ACC112 (cell line): Measurements from ENCODE around the gene CIB2.
"Not testable (repeated sequence)": the region's sequence is repeated elsewhere in the genome, so short reads cannot be mapped to it uniquely, and the experiment has no call there.

ENCODE experiments used
- H2AFZ ChIP-seq: fragments of 200-600 bp; sonication (generic); one replicate; pipeline ENCODE4 v1.6.0; 2017; ENCODE audit warnings: antibody characterized with exemption, low read length; ENCODE audit not compliant: unreplicated experiment
- H3K27ac ChIP-seq: fragments of 200-600 bp; sonication (generic); 2 replicates; pipeline ENCODE4 v1.5.1; 2014; ENCODE audit warnings: low read depth, mild to moderate bottlenecking, antibody characterized with exemption, low read length, moderate library complexity
- H3K27me3 ChIP-seq: fragments of 200-600 bp; sonication (generic); 2 replicates; pipeline ENCODE4 v1.6.1; 2014; ENCODE audit warnings: mild to moderate bottlenecking, antibody characterized with exemption, low read length, moderate library complexity, mixed read lengths; ENCODE audit not compliant: insufficient read depth
- H3K36me3 ChIP-seq: fragments of 200-600 bp; sonication (generic); 2 replicates; pipeline ENCODE4 v1.6.1; 2016; ENCODE audit warnings: mild to moderate bottlenecking, antibody characterized with exemption, low read length, moderate library complexity, mixed read lengths; ENCODE audit not compliant: insufficient read depth
- H3K4me1 ChIP-seq: fragments of 200-600 bp; sonication (generic); one replicate; pipeline ENCODE4 v1.6.1; 2016; ENCODE audit warnings: low read length, mixed read lengths; ENCODE audit not compliant: insufficient read depth, unreplicated experiment, control insufficient read depth
- H3K4me3 ChIP-seq: fragments of 200-600 bp; sonication (generic); 2 replicates; pipeline ENCODE4 v1.5.1; 2014; ENCODE audit warnings: mild to moderate bottlenecking, low read depth, low read length
- H3K79me2 ChIP-seq: fragments of 200-600 bp; sonication (generic); one replicate; pipeline ENCODE4 v1.6.0; 2016; ENCODE audit warnings: low read length; ENCODE audit not compliant: control insufficient read depth, unreplicated experiment, insufficient read depth

CIB2 gene

DNA sequence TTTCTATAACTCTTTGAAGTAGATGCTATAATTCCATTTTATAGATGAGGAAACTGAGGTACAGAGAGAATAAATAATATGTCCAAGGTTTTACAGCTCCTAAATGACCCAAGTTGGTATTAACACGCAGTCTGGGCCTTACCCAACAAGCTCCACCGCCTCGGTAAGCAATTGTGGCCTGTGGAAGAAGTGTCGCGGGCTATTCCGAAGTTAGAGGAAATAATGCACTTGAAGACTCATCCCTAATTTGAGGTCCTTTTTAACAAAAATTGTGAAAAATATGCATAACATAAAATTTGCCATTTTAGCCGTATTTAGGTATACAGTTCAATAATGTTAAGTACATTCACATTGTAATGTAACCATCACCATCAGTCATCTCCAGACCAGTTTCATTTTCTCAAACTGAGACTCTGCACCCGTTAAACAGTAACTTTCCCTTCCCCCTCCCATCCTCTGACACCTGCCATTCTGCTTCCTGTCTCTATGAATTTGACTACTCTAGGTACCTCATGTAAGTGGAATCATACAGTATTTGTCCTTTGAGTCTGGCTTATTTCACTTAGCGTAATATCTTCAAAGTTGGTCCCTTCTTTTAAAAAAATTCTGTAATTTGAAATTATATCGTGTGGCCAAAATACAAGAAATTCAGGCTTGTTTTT is 36.1 kb upstream of the CIB2 start:
- Histone ChIP-seq H3K79me2 (no peaks in the 10 kb centered on the region), H3K36me3 (peaks cover 15% of the 10 kb centered on the region), H3K27me3 (no peaks in the 10 kb centered on the region), H3K4me1 (no peaks in the 10 kb centered on the region), H2AFZ (no peak overlapping the region), H3K27ac (no peak overlapping the region), H3K4me3 (no peak overlapping the region)

DNA sequence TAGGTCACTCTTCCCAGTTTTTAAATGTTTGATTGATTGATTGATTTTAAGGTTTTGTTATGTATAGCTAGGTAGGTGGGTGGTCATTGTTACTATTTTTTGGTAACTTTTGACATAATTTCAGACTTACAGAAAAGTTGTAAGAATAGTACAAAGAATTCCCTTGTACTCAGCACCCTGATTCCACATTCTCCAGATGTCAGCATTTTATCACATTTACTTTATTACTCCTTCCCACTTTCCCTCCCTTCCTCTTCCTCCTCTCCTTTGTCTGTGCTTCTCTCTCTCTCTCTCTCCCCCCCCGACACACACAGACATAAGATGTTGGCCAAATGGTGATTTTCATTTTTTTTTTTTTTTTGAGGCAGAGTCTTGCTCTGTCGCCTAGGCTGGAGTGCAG is 32.8 kb upstream of the CIB2 start:
- no peak overlapping the region for H3K4me3 ChIP-seq
- H2AFZ ChIP-seq = no peak overlapping the region
- peaks cover 3% of the 10 kb centered on the region for H3K36me3 ChIP-seq
- no peaks in the 10 kb centered on the region for H3K27me3 ChIP-seq
- no peak overlapping the region for H3K27ac ChIP-seq
- no peaks in the 10 kb centered on the region for H3K79me2 ChIP-seq
- no peaks in the 10 kb centered on the region for H3K4me1 ChIP-seq

DNA sequence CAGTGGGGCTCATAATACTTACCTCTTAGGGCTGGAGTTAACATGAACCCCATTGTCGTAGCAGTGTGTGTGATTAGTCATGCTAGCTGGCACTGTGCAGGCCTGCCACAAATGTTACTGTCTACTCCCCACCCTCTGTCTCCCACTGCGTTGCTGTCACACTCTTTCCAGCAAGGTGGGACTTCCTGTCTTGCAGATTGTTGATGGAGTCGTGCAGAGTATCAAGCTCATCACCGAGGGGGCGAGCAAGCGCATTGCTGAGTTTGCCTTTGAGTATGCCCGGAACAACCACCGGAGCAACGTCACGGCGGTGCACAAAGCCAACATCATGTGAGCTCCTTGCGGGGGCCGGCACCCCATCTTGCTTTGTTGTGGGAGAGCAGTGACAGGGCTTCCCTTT is 30.8 kb upstream of the CIB2 start:
- H3K27ac ChIP-seq = no peak overlapping the region
- no peaks in the 10 kb centered on the region for H3K27me3 ChIP-seq
- peaks cover 5% of the 10 kb centered on the region for H3K4me1 ChIP-seq
- H2AFZ ChIP-seq = no peak overlapping the region
- H3K4me3 ChIP-seq = no peak overlapping the region
- H3K36me3 ChIP-seq = peaks cover 3% of the 10 kb centered on the region
- no peaks in the 10 kb centered on the region for H3K79me2 ChIP-seq

DNA sequence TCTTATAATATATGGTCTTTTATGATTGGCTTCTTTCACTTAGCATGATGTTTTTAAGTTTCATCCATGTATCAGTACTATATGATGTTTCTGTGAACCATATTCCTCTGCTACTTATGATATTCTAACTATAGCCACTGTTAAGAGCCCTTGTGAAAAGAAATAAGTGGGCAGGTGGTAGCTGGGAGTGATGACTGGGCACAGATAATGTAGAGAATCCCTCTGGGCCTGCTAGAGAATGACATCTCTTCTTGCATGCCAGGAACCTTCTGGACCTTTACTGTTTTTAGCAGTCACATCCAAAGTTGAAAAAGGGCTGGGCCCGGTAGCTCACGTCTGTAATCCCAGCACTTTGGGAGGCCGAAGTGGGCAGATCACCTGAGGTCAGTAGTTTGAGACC is 28.1 kb upstream of the CIB2 start:
- Histone ChIP-seq H2AFZ (no peak overlapping the region), H3K4me1 (peaks cover 32% of the 10 kb centered on the region), H3K36me3 (no peaks in the 10 kb centered on the region; the same call in 1 of the 2 replicates), H3K27ac (no peak overlapping the region), H3K79me2 (peaks cover 3% of the 10 kb centered on the region), H3K27me3 (no peaks in the 10 kb centered on the region), H3K4me3 (no peak overlapping the region)

DNA sequence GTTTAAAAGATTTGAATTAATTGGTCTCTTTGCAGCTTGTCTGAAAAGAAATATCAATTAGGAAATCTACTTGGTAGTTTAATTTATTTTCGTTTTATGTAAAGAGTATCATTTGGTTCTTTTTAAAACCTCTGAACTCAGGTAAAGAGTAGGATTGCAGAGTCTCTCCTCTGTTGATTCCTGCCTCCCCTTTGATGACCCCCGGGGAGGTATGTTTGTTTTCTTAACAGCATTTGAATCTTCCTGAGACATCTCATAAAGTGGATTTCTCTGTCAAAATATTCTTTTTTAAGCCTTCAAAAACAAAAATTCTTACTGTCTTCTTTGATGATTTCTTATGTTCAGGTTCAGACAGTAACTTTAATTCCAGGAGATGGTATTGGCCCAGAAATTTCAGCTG is 26.0 kb upstream of the CIB2 start:
- no peak overlapping the region for H3K27ac ChIP-seq
- no peaks in the 10 kb centered on the region; the same call in 1 of the 2 replicates for H3K36me3 ChIP-seq
- no peak overlapping the region for H2AFZ ChIP-seq
- H3K4me1 ChIP-seq = peaks cover 39% of the 10 kb centered on the region
- H3K79me2 ChIP-seq = peaks cover 18% of the 10 kb centered on the region
- H3K27me3 ChIP-seq = no peaks in the 10 kb centered on the region
- H3K4me3 ChIP-seq = no peak overlapping the region

DNA sequence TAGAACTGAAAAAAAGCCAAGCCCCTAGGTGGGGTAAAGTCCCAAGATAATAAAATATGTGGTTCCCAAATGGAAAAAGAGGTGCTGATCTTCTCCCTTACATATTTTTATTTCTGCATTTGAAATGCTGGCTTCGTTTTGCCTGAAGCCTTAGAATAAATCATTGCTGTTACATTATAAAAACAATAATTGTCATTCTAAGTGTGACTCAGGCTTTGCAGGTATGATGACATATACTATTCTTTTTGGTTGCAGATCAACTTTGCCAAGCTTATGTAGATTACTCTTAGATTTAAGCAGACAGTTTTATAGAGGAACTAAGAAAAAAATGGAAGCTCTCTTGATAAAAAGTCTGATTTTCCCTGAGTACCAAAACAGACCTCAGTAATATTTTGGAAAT is 25.4 kb upstream of the CIB2 start:
- Histone ChIP-seq H2AFZ (no peak overlapping the region), H3K36me3 (no peaks in the 10 kb centered on the region; the same call in 1 of the 2 replicates), H3K27me3 (no peaks in the 10 kb centered on the region), H3K4me1 (peaks cover 39% of the 10 kb centered on the region), H3K4me3 (no peak overlapping the region), H3K79me2 (peaks cover 18% of the 10 kb centered on the region), H3K27ac (no peak overlapping the region)

DNA sequence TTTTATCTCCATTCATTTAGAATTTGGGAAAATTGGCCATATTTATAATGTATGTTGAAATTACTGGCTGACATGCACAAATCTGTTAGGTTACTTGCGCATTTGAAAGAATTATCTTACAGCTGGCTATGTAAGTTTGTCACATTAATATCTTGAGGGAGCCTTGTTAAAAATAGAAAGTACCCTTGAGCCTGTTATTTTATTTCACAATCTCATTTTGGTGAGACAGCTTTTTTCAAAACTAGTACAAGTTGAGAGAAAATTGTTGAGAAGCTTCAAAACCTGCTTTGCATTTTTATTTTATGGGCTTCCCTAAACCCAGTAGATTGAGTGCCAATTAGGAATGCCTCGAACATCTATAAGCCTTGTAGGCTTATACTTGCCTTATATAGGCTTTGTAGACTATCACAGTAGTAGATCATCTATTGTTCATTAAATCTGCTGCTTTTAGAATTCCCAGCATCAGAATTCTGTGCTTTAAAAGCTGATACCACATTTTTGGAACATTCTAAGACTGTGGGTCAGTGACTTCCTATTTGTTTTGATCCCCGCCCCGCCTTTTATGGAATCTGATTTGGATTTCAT is 24.2 kb upstream of the CIB2 start:
- peaks cover 26% of the 10 kb centered on the region for H3K79me2 ChIP-seq
- H3K4me1 ChIP-seq = peaks cover 44% of the 10 kb centered on the region
- no peak overlapping the region for H2AFZ ChIP-seq
- H3K27ac ChIP-seq = peak overlapping the region; percentile 37; the same call in 1 of the 2 replicates
- no peaks in the 10 kb centered on the region for H3K27me3 ChIP-seq
- H3K4me3 ChIP-seq = no peak overlapping the region
- no peaks in the 10 kb centered on the region; the same call in 1 of the 2 replicates for H3K36me3 ChIP-seq

DNA sequence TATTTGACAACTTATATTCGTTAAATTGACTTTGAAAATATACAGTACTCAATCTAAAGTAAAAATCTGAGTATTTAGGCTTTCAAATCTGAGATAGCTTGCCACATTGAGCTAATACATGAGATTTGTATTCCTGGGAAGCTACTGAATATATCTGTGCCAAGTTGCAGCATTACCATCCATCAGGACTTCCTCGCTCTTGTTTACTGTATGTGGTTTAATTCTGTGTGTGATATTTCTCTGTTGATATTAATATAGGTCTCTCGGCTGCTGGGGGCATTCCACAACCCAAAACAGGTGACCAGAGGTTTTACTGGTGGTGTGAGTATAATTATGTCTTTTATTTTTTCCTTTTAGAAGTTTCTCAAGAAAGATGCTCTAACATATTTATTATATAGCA is 23.7 kb upstream of the CIB2 start:
- Histone ChIP-seq H3K27ac (no peak overlapping the region), H3K27me3 (no peaks in the 10 kb centered on the region), H3K4me1 (peaks cover 44% of the 10 kb centered on the region), H3K79me2 (peaks cover 31% of the 10 kb centered on the region), H2AFZ (no peak overlapping the region), H3K36me3 (no peaks in the 10 kb centered on the region; the same call in 1 of the 2 replicates), H3K4me3 (no peak overlapping the region)

DNA sequence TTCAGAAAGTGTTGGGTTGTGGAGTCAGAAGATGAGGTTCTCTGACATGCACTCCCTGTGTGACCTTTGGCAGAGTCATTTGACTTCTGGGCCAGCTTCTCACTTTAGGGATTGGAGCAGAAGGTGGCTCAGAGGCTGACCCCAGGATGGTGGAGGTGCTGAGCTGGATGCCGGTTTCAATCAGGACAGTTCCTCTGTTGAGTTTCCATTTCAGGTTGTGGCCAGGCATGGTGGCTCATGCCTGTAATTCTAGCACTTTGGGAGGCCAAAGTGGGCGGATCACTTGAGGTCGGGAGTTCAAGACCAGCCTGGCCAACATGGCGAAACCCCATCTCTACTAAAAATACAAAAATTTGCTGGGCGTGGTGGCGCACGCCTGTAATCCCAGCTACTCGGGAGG is 19.8 kb upstream of the CIB2 start:
- peaks cover 44% of the 10 kb centered on the region for H3K4me1 ChIP-seq
- not testable (repeated sequence) for H3K36me3 ChIP-seq, H2AFZ ChIP-seq, H3K27me3 ChIP-seq, H3K27ac ChIP-seq
- H3K79me2 ChIP-seq = peaks cover 37% of the 10 kb centered on the region
- peak overlapping the region; percentile 80; the same call in 1 of the 2 replicates for H3K4me3 ChIP-seq

DNA sequence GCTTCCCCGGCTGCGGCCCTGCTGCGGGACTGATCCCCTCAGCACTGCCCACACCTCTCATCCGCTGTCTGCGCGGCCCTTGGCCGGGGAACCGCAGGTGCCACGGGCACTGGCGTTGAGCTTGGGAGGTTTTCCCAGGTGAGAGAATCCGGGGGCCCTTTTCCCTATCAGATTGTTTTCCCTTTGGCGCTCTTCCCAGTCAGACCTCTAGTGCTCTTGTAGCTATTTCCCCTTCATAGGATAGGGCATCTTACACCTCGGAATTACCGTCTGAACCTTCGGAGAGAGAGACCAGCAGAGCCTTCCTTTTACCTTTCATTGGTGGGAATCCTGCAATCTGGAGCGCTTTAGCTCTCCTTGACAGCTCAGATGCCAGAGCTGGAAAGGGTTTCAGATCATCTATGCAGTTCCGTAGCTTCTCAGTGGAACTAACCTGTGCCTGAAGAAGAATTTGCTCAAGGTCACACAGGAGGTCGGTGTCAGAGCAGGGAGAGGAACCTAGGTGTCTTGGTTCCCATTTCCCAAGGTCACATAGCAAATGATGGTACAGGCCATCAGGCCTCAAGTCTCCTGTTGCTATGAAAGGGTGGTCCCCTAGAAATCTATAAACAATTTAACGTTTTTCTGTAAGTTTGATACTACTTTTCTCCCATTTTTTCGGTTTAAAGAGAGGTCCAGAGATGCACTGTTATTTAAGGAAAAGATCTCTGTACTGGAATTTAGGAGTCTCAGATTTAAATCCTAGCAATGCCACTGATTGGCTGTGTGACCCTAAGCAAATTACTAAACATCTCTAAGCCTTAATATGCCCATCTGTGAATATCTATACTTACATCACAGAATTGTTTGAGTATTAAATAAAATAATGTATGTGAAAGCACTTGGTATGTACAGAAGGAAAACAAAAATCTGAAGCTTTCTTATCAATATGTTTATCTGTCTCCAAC is 18.8 kb upstream of the CIB2 start:
- H3K27me3 ChIP-seq = no peaks in the 10 kb centered on the region
- peak overlapping the region; percentile 80 for H3K4me3 ChIP-seq
- peak overlapping the region; percentile 28 for H2AFZ ChIP-seq
- H3K36me3 ChIP-seq = no peaks in the 10 kb centered on the region
- peaks cover 34% of the 10 kb centered on the region for H3K4me1 ChIP-seq
- peaks cover 37% of the 10 kb centered on the region for H3K79me2 ChIP-seq
- H3K27ac ChIP-seq = no peak overlapping the region
